Measurements from ENCODE around the gene FUBP1. TPM values are rescaled to one million over a fixed set of nuclear protein-coding genes. Genes with fewer than 3 reads are reported as not detected.

The FUBP1 gene
- total RNA-seq, 2 donors from 2014 or later: 45.8 to 49.3 TPM

GRCh38 chr1:78009836-78010235 is 31.0 kb upstream of the FUBP1 start:
- Histone ChIP-seq H3K4me1 (peaks cover 0 to 41% of the 10 kb centered on the region in 2 donors), H3K4me3 (peak overlapping the region in 1 of 2 donors; percentile 4), H3K27me3 (no peaks in the 10 kb centered on the region), H3K27ac (peak overlapping the region; percentile 27 to 54), H3K9me3 (no peaks in the 10 kb centered on the region), H3K36me3 (peaks cover 18% of the 10 kb centered on the region)
- TF ChIP-seq CTCF (IDR thresholded peaks at IDR 0.05): no peak
- DNase-seq (ENCODE audit: low spot score): no peak

- Histone ChIP-seq H3K27ac (peak overlapping the region in 1 of 2 donors; percentile 54), H3K4me1 (peaks cover 0 to 40% of the 10 kb centered on the region in 2 donors), H3K9me3 (no peaks in the 10 kb centered on the region), H3K4me3 (peak overlapping the region in 1 of 2 donors; percentile 4), H3K27me3 (no peaks in the 10 kb centered on the region), H3K36me3 (peaks cover 12% of the 10 kb centered on the region)
- TF ChIP-seq CTCF (IDR thresholded peaks at IDR 0.05): no peak
- no peak for DNase-seq (ENCODE audit: low spot score)
Measured at GRCh38 chr1:78009276-78009675, 30.4 kb upstream of the FUBP1 start.

DNA sequence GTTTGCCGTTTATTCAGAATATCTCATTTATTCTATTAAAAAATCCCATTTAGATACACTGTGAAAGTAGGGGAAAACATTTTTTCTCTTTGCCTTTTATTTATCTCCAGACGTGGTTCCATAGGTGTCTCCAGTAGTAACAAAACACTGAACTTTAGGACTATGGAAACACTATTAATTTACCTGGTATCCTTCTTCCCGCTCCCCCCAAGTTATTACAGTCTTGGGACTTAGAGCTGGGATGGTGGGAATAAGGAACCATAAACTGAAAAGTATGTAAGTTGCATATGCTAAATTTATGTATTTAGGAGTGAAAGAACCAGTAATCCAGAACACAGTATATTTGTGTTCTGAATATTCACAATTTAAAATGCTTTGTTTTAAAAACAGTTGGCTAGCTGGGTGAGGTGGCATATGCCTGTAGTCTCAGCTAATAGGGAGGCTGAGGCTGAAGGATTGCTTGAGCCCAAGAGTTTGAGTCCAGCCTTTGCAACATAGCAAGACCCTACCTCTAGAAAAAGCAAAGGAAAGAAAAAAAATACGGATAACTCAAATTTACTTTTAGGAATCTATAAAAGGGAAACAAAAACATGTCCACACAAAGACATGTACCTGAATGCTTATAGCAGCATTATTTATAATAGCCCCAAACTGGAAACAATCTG is 28.9 kb upstream of the FUBP1 start:
- no peaks in the 10 kb centered on the region for H3K27me3 ChIP-seq
- no peaks in the 10 kb centered on the region for H3K9me3 ChIP-seq
- no peak for DNase-seq (ENCODE audit: low spot score)
- peak overlapping the region; percentile 66 to 78 for H3K4me3 ChIP-seq
- peaks cover 0 to 50% of the 10 kb centered on the region in 2 donors for H3K4me1 ChIP-seq
- peak overlapping the region; percentile 93 to 94 for H3K27ac ChIP-seq
- TF ChIP-seq CTCF (IDR thresholded peaks at IDR 0.05): no peak
- no peaks in the 10 kb centered on the region for H3K36me3 ChIP-seq

- Histone ChIP-seq H3K4me3 (peak overlapping the region; percentile 66 to 78), H3K9me3 (no peaks in the 10 kb centered on the region), H3K27me3 (no peaks in the 10 kb centered on the region), H3K4me1 (peaks cover 0 to 51% of the 10 kb centered on the region in 2 donors), H3K27ac (peak overlapping the region; percentile 93 to 94), H3K36me3 (no peaks in the 10 kb centered on the region)
- no peak for DNase-seq (ENCODE audit: low spot score)
- TF ChIP-seq CTCF (IDR thresholded peaks at IDR 0.05): no peak
Measured at GRCh38 chr1:78006521-78006920, 27.6 kb upstream of the FUBP1 start.

DNA sequence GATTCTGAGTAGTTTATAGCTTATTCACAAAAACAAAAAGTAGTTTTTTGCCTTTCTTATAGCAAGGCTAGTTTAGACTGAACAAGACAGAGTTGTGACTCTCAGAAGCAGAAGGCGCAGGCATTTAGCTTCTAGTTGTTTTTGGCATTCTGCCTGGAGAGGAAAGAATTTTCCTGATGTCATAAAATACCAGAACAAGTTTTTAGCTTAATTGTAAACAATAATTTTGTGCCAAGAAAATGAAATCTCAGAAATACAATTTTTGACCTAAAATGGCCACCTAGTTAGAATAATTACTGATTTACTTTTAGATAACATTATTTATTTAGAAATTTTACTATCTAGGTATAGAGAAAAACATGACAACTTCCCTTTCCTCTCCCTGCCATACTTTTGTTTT is 26.9 kb upstream of the FUBP1 start:
- peak overlapping the region; percentile 66 to 78 for H3K4me3 ChIP-seq
- no peak for DNase-seq (ENCODE audit: low spot score)
- TF ChIP-seq CTCF (IDR thresholded peaks at IDR 0.05): no peak
- H3K27ac ChIP-seq: peak overlapping the region; percentile 93 to 94
- peaks cover 0 to 45% of the 10 kb centered on the region in 2 donors for H3K4me1 ChIP-seq
- no peaks in the 10 kb centered on the region for H3K27me3 ChIP-seq
- no peaks in the 10 kb centered on the region for H3K36me3 ChIP-seq
- H3K9me3 ChIP-seq: no peaks in the 10 kb centered on the region

DNA sequence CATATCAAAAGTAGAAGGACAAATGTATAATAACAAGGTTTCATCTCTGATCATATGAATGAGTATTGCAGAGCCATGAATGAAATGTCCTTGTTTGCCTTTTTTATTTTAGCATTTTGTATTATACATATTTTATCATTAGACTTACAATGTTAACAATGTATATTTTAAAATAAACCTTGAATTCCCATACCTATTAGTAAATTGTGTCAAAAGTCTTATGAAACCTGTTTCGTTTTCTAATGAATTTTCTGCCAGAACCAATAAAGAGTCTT is 26.5 kb upstream of the FUBP1 start:
- DNase-seq (ENCODE audit: low spot score): no peak
- Histone ChIP-seq H3K36me3 (no peaks in the 10 kb centered on the region), H3K4me1 (peaks cover 0 to 43% of the 10 kb centered on the region in 2 donors), H3K27ac (peak overlapping the region; percentile 93 to 94), H3K4me3 (peak overlapping the region; percentile 66 to 78), H3K9me3 (no peaks in the 10 kb centered on the region), H3K27me3 (no peaks in the 10 kb centered on the region)
- TF ChIP-seq CTCF (IDR thresholded peaks at IDR 0.05): no peak
